WI38 (cell line): Measurements from ENCODE around the gene ZNF766.

Experiments
- H3K4me3 ChIP-seq: 2 replicates; pipeline ENCODE4 v1.5.1; 2011; ENCODE audit warnings: low read depth, mild to moderate bottlenecking, control low read depth, low read length
- CTCF ChIP-seq: IDR thresholded peaks from 2 replicates; pipeline ENCODE4 v1.5.1; 2012; ENCODE audit warnings: low read depth, mild to moderate bottlenecking, control low read depth, low read length

ZNF766 gene

GRCh38 chr19:52343548-52343947 lies 74.2 kb downstream of the ZNF766 start:
- H3K4me3 ChIP-seq = no peak overlapping the region
- peak; percentile 24; the same call in 1 of the 2 replicates for TF ChIP-seq CTCF

GRCh38 chr19:52345162-52345561 lies 75.8 kb downstream of the ZNF766 start:
- no peak for TF ChIP-seq CTCF
- H3K4me3 ChIP-seq = no peak overlapping the region
